H1 (cell line): Measurements from ENCODE around the gene PTPRD. TPM values are rescaled to one million over a fixed set of nuclear protein-coding genes. Genes with fewer than 3 reads are reported as not detected.

ENCODE experiments used
- CTCF ChIA-PET: fragments of 300-600 bp; sonication (Branson Sonifier 250); formaldehyde crosslinking; loops from one replicate; lab custom pipeline; 2021; ENCODE audit not compliant: partially characterized antibody; lab: Charles Lee
- POLR2A ChIA-PET: fragments of 300-600 bp; sonication (Branson Sonifier 250); formaldehyde crosslinking; loops from one replicate; lab custom pipeline; 2021; ENCODE audit warnings: inconsistent platforms; ENCODE audit not compliant: partially characterized antibody; lab: Charles Lee
- DNase-seq, 2 experiments: peaks; one replicate each; pipeline versions ENCODE4 v3.0.0 to v3.0.0-alpha.2; 2010 to 2022; ENCODE audit warnings: low spot score in 2 of 2, low read depth in 1 of 2, mixed read lengths in 1 of 2
- FAIRE-seq: peaks from 2 replicates; lab custom pipeline; 2011; peaks lifted over from hg19 to GRCh38; lab: Jason Lieb, UNC
- H2AFZ ChIP-seq: 2 replicates; pipeline ENCODE4 v1.8.1; 2012; ENCODE audit warnings: low read length, inconsistent platforms
- H2AK5ac ChIP-seq: 2 replicates; pipeline ENCODE4 v1.6.1; 2013; ENCODE audit warnings: low read depth, low read length
- H2BK120ac ChIP-seq: replicated peaks from 2 replicates; pipeline ENCODE3; 2013; ENCODE audit warnings: low read depth, low read length, inconsistent platforms
- H2BK12ac ChIP-seq: 2 replicates; pipeline ENCODE4 v1.6.1; 2013; ENCODE audit warnings: low read depth, low read length
- H2BK15ac ChIP-seq: 2 replicates; pipeline ENCODE4 v1.6.1; 2013; ENCODE audit warnings: low read length
- H2BK20ac ChIP-seq: 2 replicates; pipeline ENCODE4 v1.6.1; 2013; ENCODE audit warnings: low read length
- H2BK5ac ChIP-seq: 2 replicates; pipeline ENCODE4 v1.6.1; 2013; ENCODE audit warnings: low read depth, low read length
- H3K14ac ChIP-seq: 2 replicates; pipeline ENCODE4 v1.6.1; 2013; ENCODE audit warnings: inconsistent platforms; ENCODE audit not compliant: insufficient read length
- H3K18ac ChIP-seq: 2 replicates; pipeline ENCODE4 v1.6.1; 2013; ENCODE audit warnings: low read length; ENCODE audit errors: extremely low read depth
- H3K23ac ChIP-seq: 2 replicates; pipeline ENCODE4 v1.6.1; 2013; ENCODE audit warnings: inconsistent platforms; ENCODE audit not compliant: insufficient read length
- H3K23me2 ChIP-seq: 2 replicates; pipeline ENCODE4 v1.6.1; 2013; ENCODE audit warnings: low read depth, low read length
- H3K27ac ChIP-seq: 2 replicates; pipeline ENCODE4 v1.6.1; 2011; ENCODE audit warnings: low read depth, low read length, inconsistent platforms
- H3K27me3 ChIP-seq, 4 experiments: replicated peaks in 1 of 4; 1 replicate in 1 of 4; 2 replicates in 3 of 4; pipeline versions ENCODE4 v1.6.1 to v1.8.1; 2011 to 2013; ENCODE audit warnings: low read length in 3 of 4, mild to moderate bottlenecking in 3 of 4, inconsistent platforms in 2 of 4, mixed read lengths in 2 of 4, moderate library complexity in 1 of 4; ENCODE audit not compliant: control insufficient read depth in 3 of 4, insufficient read depth in 3 of 4; ENCODE audit errors: extremely low read depth in 1 of 4
- H3K36me3 ChIP-seq, 4 experiments: 2 replicates each; pipeline versions ENCODE4 v1.6.1 to v1.8.1; 2011 to 2013; ENCODE audit warnings: mild to moderate bottlenecking in 4 of 4, low read length in 3 of 4, moderate library complexity in 2 of 4, control low read depth in 1 of 4, inconsistent platforms in 1 of 4; ENCODE audit not compliant: insufficient read depth in 4 of 4, control insufficient read depth in 2 of 4
- H3K4ac ChIP-seq: replicated peaks from 2 replicates; pipeline ENCODE3; 2013; ENCODE audit warnings: low read length, low read depth, mixed read lengths, inconsistent platforms; ENCODE audit not compliant: insufficient read length
- H3K4me1 ChIP-seq, 4 experiments: replicated peaks in 1 of 4; 1 replicate in 1 of 4; 2 replicates in 3 of 4; pipeline versions ENCODE4 v1.6.1 to v1.8.1; 2011 to 2013; ENCODE audit warnings: low read length in 3 of 4, inconsistent platforms in 2 of 4, mixed read lengths in 1 of 4; ENCODE audit not compliant: insufficient read depth in 4 of 4, control insufficient read depth in 3 of 4
- H3K4me2 ChIP-seq, 2 experiments: 2 replicates each; pipeline versions ENCODE4 v1.6.1 to v1.8.1; 2011 to 2013; ENCODE audit warnings: low read depth in 2 of 2, low read length in 2 of 2, control low read depth in 1 of 2, inconsistent platforms in 1 of 2, mild to moderate bottlenecking in 1 of 2; ENCODE audit not compliant: insufficient read depth in 1 of 2
- H3K4me3 ChIP-seq, 4 experiments: fragments of 200-600, 300-600 bp in 1 of 4; sonication (generic), shearing (Covaris generic), sonication (Bioruptor Twin) in 1 of 4; 2 replicates each; pipeline versions ENCODE4 v1.5.1 to v1.8.1; 2011 to 2016; ENCODE audit warnings: low read length in 4 of 4, low read depth in 3 of 4, control low read depth in 2 of 4, inconsistent platforms in 2 of 4, mild to moderate bottlenecking in 2 of 4, mixed read lengths in 1 of 4, moderate library complexity in 1 of 4; ENCODE audit not compliant: insufficient read depth in 2 of 4; ENCODE audit errors: extremely low read depth in 1 of 4
- H3K56ac ChIP-seq: replicated peaks from 2 replicates; pipeline ENCODE3; 2013; ENCODE audit warnings: low read depth, mild to moderate bottlenecking, mixed read lengths, low read length, inconsistent platforms; ENCODE audit not compliant: insufficient read length
- H3K79me1 ChIP-seq: 2 replicates; pipeline ENCODE4 v1.6.1; 2013; ENCODE audit warnings: low read depth, low read length, control low read depth
- H3K79me2 ChIP-seq, 2 experiments: 2 replicates each; pipeline versions ENCODE4 v1.6.1 to v1.8.1; 2012 to 2013; ENCODE audit warnings: low read length in 2 of 2, mild to moderate bottlenecking in 2 of 2, inconsistent platforms in 1 of 2; ENCODE audit not compliant: insufficient read depth in 2 of 2, control insufficient read depth in 1 of 2
- H3K9ac ChIP-seq, 4 experiments: replicated peaks in 1 of 4; 1 replicate in 1 of 4; 2 replicates in 3 of 4; pipeline versions ENCODE4 v1.6.1 to v1.8.1; 2011 to 2013; ENCODE audit warnings: low read depth in 3 of 4, low read length in 3 of 4, control low read depth in 2 of 4, mild to moderate bottlenecking in 2 of 4, moderate library complexity in 2 of 4, inconsistent platforms in 1 of 4; ENCODE audit errors: extremely low read depth in 1 of 4
- H3K9me3 ChIP-seq, 2 experiments: 2 replicates each; pipeline versions ENCODE4 v1.6.1 to v1.8.1; 2012 to 2013; ENCODE audit warnings: mild to moderate bottlenecking in 2 of 2, moderate library complexity in 2 of 2, control low read depth in 1 of 2, inconsistent platforms in 1 of 2, low read depth in 1 of 2, low read length in 1 of 2, mixed read lengths in 1 of 2; ENCODE audit not compliant: insufficient read depth in 2 of 2
- H4K20me1 ChIP-seq, 2 experiments: replicated peaks in 1 of 2; 2 replicates each; pipeline versions ENCODE3 to v1.8.1; 2011 to 2013; ENCODE audit warnings: inconsistent platforms in 2 of 2, low read length in 2 of 2, mild to moderate bottlenecking in 1 of 2; ENCODE audit not compliant: insufficient read depth in 2 of 2, control insufficient read depth in 1 of 2
- H4K5ac ChIP-seq: 2 replicates; pipeline ENCODE4 v1.6.1; 2013; ENCODE audit warnings: low read length, low read depth, mixed read lengths, inconsistent platforms; ENCODE audit not compliant: insufficient read length
- H4K8ac ChIP-seq: 2 replicates; pipeline ENCODE4 v1.8.0; 2013; ENCODE audit warnings: mild to moderate bottlenecking, moderate library complexity, low read length, inconsistent platforms; ENCODE audit not compliant: insufficient read depth; ENCODE audit errors: extremely low read depth
- H4K91ac ChIP-seq: replicated peaks from 2 replicates; pipeline ENCODE3; 2013; ENCODE audit warnings: low read length, mixed read lengths, inconsistent platforms; ENCODE audit not compliant: insufficient read length
- BACH1 ChIP-seq: IDR thresholded peaks from 2 replicates; pipeline ENCODE4 v1.6.1; 2012; ENCODE audit warnings: low read length, improper control_type of control experiment
- CBX5 ChIP-seq: fragments of 300-800, 300-1000 bp; sonication (generic); IDR thresholded peaks from 2 replicates; pipeline ENCODE4 v1.7.1; 2016; ENCODE audit warnings: antibody characterized with exemption, low read length, low read depth
- CEBPB ChIP-seq: IDR thresholded peaks from 2 replicates; pipeline ENCODE4 v1.6.1; 2012; ENCODE audit warnings: low read depth, low read length
- EP300 ChIP-seq, 2 experiments: IDR thresholded peaks; 1 replicate in 1 of 2; 2 replicates in 1 of 2; pipeline ENCODE4 v1.6.1; 2011 to 2012; ENCODE audit warnings: low read depth in 2 of 2, low read length in 2 of 2, mild to moderate bottlenecking in 2 of 2, borderline replicate concordance in 1 of 2, inconsistent platforms in 1 of 2, moderate library complexity in 1 of 2
- GTF2F1 ChIP-seq: IDR thresholded peaks from 2 replicates; pipeline ENCODE4 v1.6.1; 2012; ENCODE audit warnings: low read depth, low read length, improper control_type of control experiment, borderline replicate concordance
- JUND ChIP-seq: IDR thresholded peaks from 2 replicates; pipeline ENCODE4 v1.6.1; 2011; ENCODE audit warnings: mild to moderate bottlenecking, improper control_type of control experiment, low read length
- NRF1 ChIP-seq: IDR thresholded peaks from 2 replicates; pipeline ENCODE4 v1.6.1; 2011; ENCODE audit warnings: mild to moderate bottlenecking, low read depth, low read length, improper control_type of control experiment
- PHF8 ChIP-seq: fragments of 200-600 bp; sonication (generic); conservative IDR thresholded peaks from 2 replicates; pipeline ENCODE4 v1.7.1; 2012; ENCODE audit warnings: low read depth, mild to moderate bottlenecking, inconsistent platforms, low read length, moderate library complexity
- RXRA ChIP-seq: IDR thresholded peaks from 2 replicates; pipeline ENCODE4 v1.6.1; 2011; ENCODE audit warnings: low read depth, mild to moderate bottlenecking, low read length, moderate library complexity; ENCODE audit not compliant: insufficient read depth
- SIX5 ChIP-seq: IDR thresholded peaks from 2 replicates; pipeline ENCODE4 v1.6.1; 2011; ENCODE audit warnings: mild to moderate bottlenecking, low read depth, low read length
- SP2 ChIP-seq: IDR thresholded peaks from 2 replicates; pipeline ENCODE4 v1.6.1; 2012; ENCODE audit warnings: mild to moderate bottlenecking, low read length, inconsistent platforms
- TAF7 ChIP-seq: optimal IDR thresholded peaks from 2 replicates; pipeline ENCODE3; 2011; ENCODE audit warnings: low read depth, mild to moderate bottlenecking, inconsistent platforms, low read length, moderate library complexity, borderline replicate concordance
- WGBS, 2 experiments: shearing (Covaris generic) in 1 of 2; methylation state at CpG; one replicate each; pipeline versions ENCODE4 v1.1.6 to v1.1.7; 2013 to 2015; ENCODE audit warnings: low lambda C conversion rate in 2 of 2, mixed read lengths in 2 of 2, inconsistent platforms in 1 of 2, low coverage in 1 of 2, missing lambda C conversion rate in 1 of 2; ENCODE audit not compliant: insufficient replicate concordance in 2 of 2, insufficient coverage in 1 of 2, insufficient read length in 1 of 2; ENCODE audit errors: extremely low coverage in 1 of 2, missing lambda C conversion rate in 1 of 2; 5-methylcytosine and 5-hydroxymethylcytosine counted together
- polyA plus RNA-seq, 7 experiments: library from polyadenylated mRNA; depleted of rRNA in 3 of 7; stranded (reverse) in 5 of 7; unstranded in 2 of 7; fragments of >200 nt in 5 of 7; fragments of 200-250 nt in 2 of 7; gene quantifications; 1 replicate in 5 of 7; 2 replicates in 1 of 7; 4 replicates in 1 of 7; pipeline versions ENCODE4 v1.2.1 to v1.2.3, GENCODE V29; 2011 to 2013; ENCODE audit warnings: missing spikeins in 2 of 7, mixed read lengths in 2 of 7
- total RNA-seq: library from RNA; stranded (reverse); fragmentation: NEBNext Ultra II Directional; extraction: Animal tissue kit (Norgen Biotek cat#: 25700); gene quantifications from 2 replicates; pipeline ENCODE4 v1.2.1, GENCODE V29; 2021
- TF ChIP-seq, protein P1 (sequence below): IDR thresholded peaks from 2 replicates; pipeline ENCODE4 v1.6.1; 2011; ENCODE audit warnings: low read depth, mild to moderate bottlenecking, low read length; ENCODE audit not compliant: insufficient read depth

Gene PTPRD
- total and polyA plus RNA-seq, 2 of the 8 experiments (the other 6 are each of a cell fraction or from before 2014, with no cell fraction given) = 17.2 to 77.0 TPM

DNA sequence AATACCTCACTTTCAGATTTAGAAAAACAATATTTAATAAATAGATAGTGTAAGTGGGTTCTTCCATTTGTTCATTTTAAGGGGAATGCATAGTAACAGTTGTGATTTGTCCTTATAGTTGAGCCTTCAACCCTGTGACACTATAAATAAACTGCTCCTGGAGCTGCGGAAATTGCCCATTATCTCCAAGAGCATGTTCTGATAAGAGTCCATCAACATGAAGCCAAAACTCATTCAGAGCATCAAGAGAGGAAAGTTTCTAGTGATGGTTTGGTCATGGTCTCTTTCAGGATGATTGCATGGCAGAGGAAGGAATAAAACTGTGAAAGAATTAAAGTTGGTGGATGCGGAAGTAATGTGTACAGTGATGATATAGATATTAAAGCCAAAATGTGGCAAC, 2041.2 kb downstream of the PTPRD start:
- H3K4me1 ChIP-seq = no peaks in the 10 kb centered on the region
- H3K36me3 ChIP-seq = no peaks in the 10 kb centered on the region
- FAIRE-seq = no peak
- H4K8ac ChIP-seq = no peak overlapping the region
- no peak overlapping the region for H3K4me3 ChIP-seq
- H3K14ac ChIP-seq = no peak overlapping the region
- no peak overlapping the region for H4K91ac ChIP-seq
- no peak overlapping the region for H3K9ac ChIP-seq
- no peak overlapping the region for H2BK5ac ChIP-seq
- no peak overlapping the region for H3K4me2 ChIP-seq
- H2BK20ac ChIP-seq = no peak overlapping the region
- ChIA-PET CTCF (no interaction called here), POLR2A (no interaction called here)
- no peaks in the 10 kb centered on the region for H3K23me2 ChIP-seq
- TF ChIP-seq SP2 (no peak), CBX5 (no peak), RXRA (no peak), GTF2F1 (no peak), EP300 (IDR thresholded peaks at IDR 0.05; ENCODE audit: borderline replicate concordance in 1 of 2, low read depth in 2 of 2, low read length in 2 of 2) (no peak), BACH1 (no peak), NRF1 (no peak), PHF8 (no peak), JUND (no peak), CEBPB (no peak), SIX5 (no peak), TAF7 (no peak)
- TF ChIP-seq, protein P1, sequence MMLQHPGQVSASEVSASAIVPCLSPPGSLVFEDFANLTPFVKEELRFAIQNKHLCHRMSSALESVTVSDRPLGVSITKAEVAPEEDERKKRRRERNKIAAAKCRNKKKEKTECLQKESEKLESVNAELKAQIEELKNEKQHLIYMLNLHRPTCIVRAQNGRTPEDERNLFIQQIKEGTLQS = no peak
- H2BK120ac ChIP-seq = no peak overlapping the region
- 94% methylated on average over 2 of the region's 2 CpGs; no CpG with 5 or more reads in 1 of the 2 experiments for WGBS, 2 experiments
- no peak overlapping the region for H2BK15ac ChIP-seq
- H3K56ac ChIP-seq = no peak overlapping the region
- no peak for DNase-seq
- no peaks in the 10 kb centered on the region for H3K9me3 ChIP-seq
- no peaks in the 10 kb centered on the region for H3K79me1 ChIP-seq
- H3K79me2 ChIP-seq = no peaks in the 10 kb centered on the region
- no peak overlapping the region for H3K18ac ChIP-seq
- no peak overlapping the region for H2AFZ ChIP-seq
- H3K27me3 ChIP-seq = no peaks in the 10 kb centered on the region
- H2BK12ac ChIP-seq = no peak overlapping the region
- no peaks in the 10 kb centered on the region for H4K20me1 ChIP-seq
- H3K27ac ChIP-seq = no peak overlapping the region
- H3K23ac ChIP-seq = no peak overlapping the region
- H4K5ac ChIP-seq = no peak overlapping the region
- no peak overlapping the region for H2AK5ac ChIP-seq
- no peak overlapping the region for H3K4ac ChIP-seq
